Hippocampal formation (tissue), 2 donors: ENCODE data around the gene ALLC.

Experiments
- DNase-seq, 2 donors: peaks; one replicate each; lab custom pipeline; 2025; lab: John Stamatoyannopoulos, UW

The ALLC gene

DNA sequence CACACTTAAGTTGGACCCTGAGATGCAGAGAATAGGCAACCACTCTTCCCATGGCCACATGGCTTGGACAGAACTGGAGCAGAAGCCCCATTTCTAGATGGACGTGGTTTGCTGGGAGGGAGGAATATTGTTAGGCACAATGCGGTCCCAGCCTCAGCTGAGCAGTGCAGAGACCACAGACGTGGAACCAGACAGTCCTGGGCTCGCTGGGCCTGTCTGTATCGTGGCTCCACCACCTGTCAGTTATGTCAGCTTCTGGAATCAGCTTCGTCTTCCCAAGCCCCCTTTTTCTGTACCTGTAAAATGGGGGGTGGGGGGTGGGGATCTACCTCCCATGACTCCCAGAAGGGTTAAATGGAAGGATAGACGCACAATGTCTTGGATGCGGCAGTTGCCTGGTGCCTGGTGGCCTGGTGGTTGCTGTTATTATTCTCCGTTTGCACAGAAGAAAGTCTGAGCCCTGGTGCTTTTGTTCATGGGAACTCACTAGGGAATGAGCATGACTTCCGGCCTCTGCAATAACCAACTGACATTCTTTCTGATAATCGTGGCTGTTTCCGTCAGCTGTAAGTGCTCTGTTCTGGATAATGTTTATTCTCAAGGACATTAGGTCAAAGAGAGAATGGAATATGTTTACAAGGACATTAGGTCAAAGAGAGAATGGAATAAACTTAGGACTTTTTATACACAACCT lies 31.7 kb upstream of the ALLC start:
- no peak for DNase-seq

DNA sequence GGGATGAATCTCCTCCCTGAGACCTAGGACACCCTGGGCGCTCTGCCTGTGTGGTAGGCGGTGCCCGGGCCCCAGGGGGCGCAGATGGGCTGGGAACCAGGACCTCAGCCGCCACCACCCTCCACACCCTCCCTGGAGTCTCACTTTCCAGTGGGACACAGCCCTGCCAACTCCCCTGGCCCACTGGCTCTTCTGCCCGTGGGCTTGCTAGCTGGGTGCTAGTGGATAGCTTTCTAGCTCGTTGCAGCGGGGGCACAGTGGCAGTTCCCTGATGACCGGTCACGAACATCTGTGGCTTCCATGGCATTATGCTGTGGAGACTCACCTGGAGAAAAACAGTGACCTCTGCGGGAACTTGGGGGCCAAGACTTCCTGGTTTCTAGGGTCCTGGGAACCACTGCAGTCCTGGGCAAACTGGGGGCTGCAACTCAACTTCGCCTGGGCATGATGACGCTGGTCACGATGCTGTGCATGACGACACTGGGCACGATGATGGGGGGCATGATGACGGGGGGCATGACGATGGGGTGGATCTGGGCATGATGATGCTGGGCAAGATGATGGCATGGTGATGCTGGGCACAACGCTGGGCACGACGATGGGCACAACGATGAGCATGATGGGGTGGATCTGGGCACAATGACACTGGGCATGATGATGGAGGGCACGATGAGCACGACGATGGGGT lies 31.0 kb upstream of the ALLC start:
- DNase-seq, result no peak

DNA sequence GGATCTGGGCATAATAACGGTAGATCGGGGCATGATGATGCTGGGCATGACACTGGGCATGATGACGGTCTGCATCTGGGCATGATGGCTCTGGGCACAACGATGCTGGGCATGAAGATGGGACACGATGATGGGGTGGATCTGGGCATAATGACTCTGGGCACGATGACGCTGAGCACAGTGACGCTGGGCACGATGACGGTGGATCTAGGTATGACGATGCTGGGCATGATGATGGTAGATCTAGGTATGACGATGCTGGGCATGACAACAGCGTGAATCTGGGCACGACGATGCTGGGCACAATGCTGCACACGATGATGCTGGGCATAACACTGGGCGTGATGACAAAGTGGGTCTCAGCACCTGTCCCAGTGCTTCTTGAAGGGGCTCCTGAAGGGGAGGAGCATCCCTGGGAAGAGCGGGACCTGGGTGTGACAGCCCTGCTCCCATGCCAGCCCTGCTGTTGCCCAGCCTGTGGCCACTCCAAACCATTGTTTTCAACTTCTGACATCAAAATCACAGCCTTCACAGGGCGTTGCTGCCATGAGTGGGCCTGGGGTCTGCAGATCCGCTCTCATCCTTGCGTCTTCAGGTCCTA lies 30.4 kb upstream of the ALLC start:
- no peak for DNase-seq

DNA sequence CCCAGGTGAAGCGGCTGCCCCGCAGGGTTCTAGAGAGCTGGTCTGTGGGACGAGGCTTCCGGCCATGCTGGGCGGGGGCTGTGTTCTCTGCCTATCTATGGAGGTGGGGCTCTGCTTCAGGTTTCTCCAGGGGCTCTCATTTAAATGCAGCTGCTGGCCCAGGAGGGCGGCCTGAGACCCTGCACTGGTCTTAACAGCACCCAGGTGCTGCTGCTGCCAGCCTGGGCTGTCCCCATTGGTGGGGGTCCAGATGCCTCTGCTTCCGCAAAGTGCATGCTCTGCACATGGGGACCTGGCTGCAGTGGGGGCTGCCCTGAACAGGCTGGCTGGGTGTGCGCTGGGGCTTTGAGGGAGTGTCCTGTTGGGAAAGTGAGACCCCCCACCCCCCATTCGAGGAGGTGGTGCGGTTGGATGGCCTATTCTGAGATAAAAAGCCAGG lies 29.7 kb upstream of the ALLC start:
- DNase-seq, result no peak

GRCh38 chr2:3628800-3629199 lies 29.2 kb upstream of the ALLC start:
- no peak for DNase-seq

DNA sequence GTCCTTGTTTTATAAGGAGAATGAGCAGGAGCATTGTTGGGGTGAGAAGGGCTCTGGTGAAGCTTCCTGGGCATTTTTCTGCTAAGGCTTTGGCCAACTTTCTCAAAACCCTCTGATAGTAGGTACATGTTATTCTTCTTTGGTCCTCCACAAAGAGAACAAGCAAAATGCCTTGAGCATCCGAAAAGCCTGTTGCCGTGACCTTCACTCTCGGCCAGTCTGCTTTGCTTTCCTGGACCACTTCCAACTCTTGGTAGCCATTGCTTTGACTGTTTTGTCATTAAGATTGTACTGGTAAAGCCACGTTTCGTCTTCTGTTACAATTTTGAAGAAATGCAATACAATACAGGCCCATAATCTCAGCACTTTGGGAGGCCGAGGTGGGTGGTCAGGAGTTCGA lies 27.4 kb upstream of the ALLC start:
- DNase-seq, result no peak

GRCh38 chr2:3631161-3631850 lies 26.7 kb upstream of the ALLC start:
- no peak for DNase-seq

GRCh38 chr2:3631851-3632659 lies 25.9 kb upstream of the ALLC start:
- no peak for DNase-seq

DNA sequence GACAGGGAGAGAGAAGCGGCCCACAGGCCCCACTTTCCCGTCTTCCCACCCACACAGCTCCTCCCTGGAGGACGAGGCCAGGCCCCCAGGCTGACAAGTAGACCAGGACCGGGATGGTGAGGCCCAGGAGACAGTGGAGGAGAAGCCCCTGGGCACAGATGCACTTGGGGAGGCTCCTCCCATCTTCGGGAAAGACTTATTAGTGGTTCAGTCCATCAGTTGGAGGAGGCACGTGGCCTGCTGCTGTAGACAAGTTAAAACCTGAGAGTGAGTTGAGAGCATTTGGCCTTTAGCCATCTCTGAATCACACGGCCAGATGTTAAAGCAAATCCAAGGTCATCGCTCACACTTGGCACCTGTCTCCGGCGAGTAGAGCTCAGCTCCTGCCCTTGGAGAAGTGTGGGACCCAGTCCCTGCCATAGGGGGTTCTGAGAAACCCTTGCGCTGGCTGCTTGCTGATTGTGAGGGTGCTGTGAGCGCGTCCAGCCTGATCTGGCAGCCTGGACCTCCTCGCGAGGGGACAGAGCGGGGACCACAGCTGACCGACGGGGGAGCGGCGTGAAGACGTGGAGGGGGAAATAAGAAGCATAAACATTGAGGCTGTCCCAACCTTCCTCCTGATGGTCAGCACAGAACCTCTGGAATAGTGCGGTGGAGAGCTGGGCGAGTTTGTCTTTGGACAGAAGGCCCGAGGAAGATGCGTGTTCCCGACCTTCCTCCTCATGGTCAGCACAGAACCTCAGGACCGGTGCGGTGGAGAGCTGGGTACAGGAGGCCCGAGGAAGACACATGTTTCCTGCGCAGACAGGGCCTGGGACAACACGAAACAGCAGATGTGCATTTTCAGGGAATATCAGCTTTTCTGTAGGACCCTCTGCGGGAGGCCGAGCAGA lies 24.7 kb upstream of the ALLC start:
- no peak for DNase-seq

GRCh38 chr2:3633982-3634595 lies 23.9 kb upstream of the ALLC start:
- DNase-seq, result no peak

- DNase-seq, result no peak
Observed at GRCh38 chr2:3634596-3635121, 23.3 kb upstream of the ALLC start.

GRCh38 chr2:3635171-3635974 lies 22.6 kb upstream of the ALLC start:
- no peak for DNase-seq

- peak in 1 of 2 donors; percentile 32 for DNase-seq
Observed at GRCh38 chr2:3635975-3636327, 22.0 kb upstream of the ALLC start.

GRCh38 chr2:3636586-3637310 lies 21.3 kb upstream of the ALLC start:
- DNase-seq, result no peak

DNA sequence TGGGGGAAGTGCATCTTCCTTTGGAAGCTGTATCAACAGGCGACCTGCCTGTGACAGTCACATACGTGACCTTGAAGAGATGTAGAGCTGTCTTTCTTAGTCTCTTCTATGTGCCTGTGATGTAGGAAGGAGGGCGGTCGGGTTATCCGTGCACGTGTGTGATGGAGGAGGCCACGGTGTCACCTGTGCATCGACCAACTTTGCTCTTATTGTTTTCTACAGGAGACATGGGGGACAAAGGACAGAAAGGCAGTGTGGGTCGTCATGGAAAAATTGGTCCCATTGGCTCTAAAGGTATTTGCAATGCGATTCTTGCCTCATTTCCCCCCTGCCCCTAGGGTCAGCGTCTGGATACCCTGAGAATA lies 20.7 kb upstream of the ALLC start:
- no peak for DNase-seq

- no peak for DNase-seq
Observed at GRCh38 chr2:3637692-3638455, 20.1 kb upstream of the ALLC start.

DNA sequence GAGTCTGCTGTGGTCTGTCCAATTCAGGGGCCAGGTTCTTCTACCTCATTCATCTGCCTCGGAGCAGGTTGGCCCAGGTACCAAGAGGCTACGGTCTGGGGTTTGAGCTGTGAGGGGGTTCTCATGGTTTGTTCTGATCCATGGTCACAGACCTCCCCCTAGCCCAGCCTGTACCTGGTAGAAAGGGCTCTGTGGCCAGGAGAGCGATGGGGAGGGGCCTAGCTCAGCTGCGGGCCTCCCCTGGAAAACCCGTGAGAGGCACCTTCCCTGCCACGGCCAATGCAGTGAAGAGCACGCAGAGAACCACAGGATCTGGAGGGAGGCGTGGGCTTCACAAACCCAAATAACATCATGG lies 19.6 kb upstream of the ALLC start:
- DNase-seq, result no peak

GRCh38 chr2:3639015-3639630 lies 18.9 kb upstream of the ALLC start:
- no peak for DNase-seq
